H9 (cell line): ENCODE data around the gene CDC45. TPM values are rescaled to one million over a fixed set of nuclear protein-coding genes. Genes with fewer than 3 reads are reported as not detected.

Experiments
- DNase-seq: peaks from one replicate; pipeline ENCODE4 v3.0.0-alpha.2; 2017
- H2AFZ ChIP-seq: one replicate; pipeline ENCODE4 v1.6.1; 2013; ENCODE audit warnings: mild to moderate bottlenecking, low read length, control low read depth, moderate library complexity
- H2AK5ac ChIP-seq: 2 replicates; pipeline ENCODE4 v1.6.1; 2013; ENCODE audit warnings: low read length, control low read depth, mixed read lengths; ENCODE audit not compliant: insufficient read length
- H2BK120ac ChIP-seq: one replicate; pipeline ENCODE4 v1.6.1; 2013; ENCODE audit warnings: low read depth, mild to moderate bottlenecking, low read length, control low read depth, inconsistent platforms; ENCODE audit not compliant: poor library complexity, severe bottlenecking
- H2BK12ac ChIP-seq: 2 replicates; pipeline ENCODE4 v1.6.1; 2013; ENCODE audit warnings: low read length, control low read depth, mixed read lengths, low read depth; ENCODE audit not compliant: insufficient read length
- H2BK15ac ChIP-seq: 2 replicates; pipeline ENCODE4 v1.6.1; 2013; ENCODE audit warnings: low read depth, low read length, control low read depth
- H2BK20ac ChIP-seq: one replicate; pipeline ENCODE4 v1.6.1; 2013; ENCODE audit warnings: low read depth, mild to moderate bottlenecking, low read length, control low read depth, inconsistent platforms; ENCODE audit not compliant: poor library complexity, severe bottlenecking
- H2BK5ac ChIP-seq: 2 replicates; pipeline ENCODE4 v1.6.1; 2013; ENCODE audit warnings: low read length, control low read depth, mixed read lengths; ENCODE audit not compliant: insufficient read length
- H3K14ac ChIP-seq: 2 replicates; pipeline ENCODE4 v1.6.1; 2013; ENCODE audit warnings: low read length, control low read depth; ENCODE audit not compliant: insufficient read depth
- H3K18ac ChIP-seq: 2 replicates; pipeline ENCODE4 v1.6.1; 2013; ENCODE audit warnings: low read depth, mild to moderate bottlenecking, mixed read lengths, low read length, control low read depth; ENCODE audit not compliant: insufficient read length
- H3K23ac ChIP-seq: 2 replicates; pipeline ENCODE4 v1.6.1; 2013; ENCODE audit warnings: low read length, control low read depth, mixed read lengths, low read depth; ENCODE audit not compliant: insufficient read length
- H3K23me2 ChIP-seq: 2 replicates; pipeline ENCODE4 v1.6.1; 2013; ENCODE audit warnings: low read depth, mild to moderate bottlenecking, mixed read lengths, low read length, control low read depth; ENCODE audit not compliant: insufficient read length, poor library complexity, severe bottlenecking
- H3K27ac ChIP-seq: 2 replicates; pipeline ENCODE4 v1.5.1; 2013; ENCODE audit warnings: low read length, control low read depth, mixed read lengths, low read depth; ENCODE audit not compliant: insufficient read length
- H3K27me3 ChIP-seq: 2 replicates; pipeline ENCODE4 v1.6.1; 2013; ENCODE audit warnings: low read length, control low read depth, inconsistent platforms; ENCODE audit not compliant: insufficient read depth
- H3K4ac ChIP-seq: 2 replicates; pipeline ENCODE4 v1.6.1; 2013; ENCODE audit warnings: low read depth, mild to moderate bottlenecking, control low read depth, inconsistent platforms, low read length, moderate library complexity
- H3K4me1 ChIP-seq: 2 replicates; pipeline ENCODE4 v1.6.1; 2013; ENCODE audit warnings: low read length, control low read depth, inconsistent platforms; ENCODE audit not compliant: insufficient read depth
- H3K4me2 ChIP-seq: 2 replicates; pipeline ENCODE4 v1.6.1; 2013; ENCODE audit warnings: low read length, control low read depth, mixed read lengths; ENCODE audit not compliant: insufficient read length, insufficient read depth
- H3K56ac ChIP-seq: 2 replicates; pipeline ENCODE4 v1.6.1; 2013; ENCODE audit warnings: low read depth, mild to moderate bottlenecking, mixed read lengths, low read length, control low read depth; ENCODE audit not compliant: insufficient read length
- H3K79me1 ChIP-seq: 2 replicates; pipeline ENCODE4 v1.6.1; 2013; ENCODE audit warnings: low read depth, mild to moderate bottlenecking, moderate library complexity, low read length, control low read depth, inconsistent platforms; ENCODE audit not compliant: insufficient read depth, poor library complexity, severe bottlenecking
- H3K79me2 ChIP-seq: 2 replicates; pipeline ENCODE4 v1.6.1; 2013; ENCODE audit warnings: low read length, control low read depth, inconsistent platforms; ENCODE audit not compliant: insufficient read depth
- H3K9ac ChIP-seq: 2 replicates; pipeline ENCODE4 v1.6.1; 2013; ENCODE audit warnings: low read length, control low read depth, mixed read lengths; ENCODE audit not compliant: insufficient read length; ENCODE audit errors: extremely low read depth
- H3K9me3 ChIP-seq: one replicate; pipeline ENCODE4 v1.6.1; 2013; ENCODE audit warnings: low read depth, low read length, inconsistent platforms; ENCODE audit not compliant: control insufficient read depth
- H3T11ph ChIP-seq: one replicate; pipeline ENCODE4 v1.6.1; 2013; ENCODE audit warnings: mild to moderate bottlenecking, low read length, control low read depth, inconsistent platforms
- H4K20me1 ChIP-seq: one replicate; pipeline ENCODE4 v1.6.1; 2013; ENCODE audit not compliant: control insufficient read depth, insufficient read length, insufficient read depth
- H4K5ac ChIP-seq: 2 replicates; pipeline ENCODE4 v1.6.1; 2013; ENCODE audit warnings: low read depth, mild to moderate bottlenecking, mixed read lengths, low read length, control low read depth; ENCODE audit not compliant: insufficient read length
- H4K8ac ChIP-seq: replicated peaks from 2 replicates; pipeline ENCODE4 v1.6.1; 2013; ENCODE audit warnings: low read length, control low read depth, mixed read lengths, low read depth; ENCODE audit not compliant: insufficient read length
- H4K91ac ChIP-seq: 2 replicates; pipeline ENCODE4 v1.6.1; 2013; ENCODE audit warnings: low read depth, mild to moderate bottlenecking, moderate library complexity, mixed read lengths, low read length, control low read depth; ENCODE audit not compliant: insufficient read length
- H3K27ac Mint-ChIP-seq, 3 experiments: 2 replicates in 2 of 3; 3 replicates in 1 of 3; pipeline ENCODE4 v1.8.0; 2020 to 2021; ENCODE audit warnings: mixed read lengths in 3 of 3, mild to moderate bottlenecking in 1 of 3, moderate library complexity in 1 of 3
- H3K27me3 Mint-ChIP-seq: 2 replicates; pipeline ENCODE4 v1.8.0; 2021; ENCODE audit warnings: low read depth, mild to moderate bottlenecking, moderate library complexity, mixed read lengths
- H3K36me3 Mint-ChIP-seq, 3 experiments: 2 replicates in 2 of 3; 3 replicates in 1 of 3; pipeline ENCODE4 v1.8.0; 2020 to 2021; ENCODE audit warnings: low read depth in 3 of 3, mixed read lengths in 3 of 3; ENCODE audit not compliant: insufficient read depth in 1 of 3
- H3K4me1 Mint-ChIP-seq, 2 experiments: 2 replicates each; pipeline ENCODE4 v1.8.0; 2020; ENCODE audit warnings: mixed read lengths in 2 of 2
- H3K4me3 Mint-ChIP-seq, 2 experiments: 2 replicates in 1 of 2; 3 replicates in 1 of 2; pipeline ENCODE4 v1.8.0; 2020 to 2021; ENCODE audit warnings: mild to moderate bottlenecking in 2 of 2, mixed read lengths in 2 of 2, moderate library complexity in 1 of 2
- H3K9me3 Mint-ChIP-seq, 2 experiments: 2 replicates in 1 of 2; 3 replicates in 1 of 2; pipeline ENCODE4 v1.8.0; 2020; ENCODE audit warnings: mild to moderate bottlenecking in 2 of 2, mixed read lengths in 2 of 2, moderate library complexity in 1 of 2
- WGBS: extraction: QIAGEN DNeasy Blood & Tissue Kit; methylation state at CpG from one replicate; pipeline ENCODE4 v1.1.7; 2013; ENCODE audit warnings: missing lambda C conversion rate, low lambda C conversion rate, mixed read lengths; ENCODE audit not compliant: insufficient read length; ENCODE audit errors: extremely low coverage; 5-methylcytosine and 5-hydroxymethylcytosine counted together
- total RNA-seq: library from RNA; stranded (reverse); gene quantifications from 2 replicates; pipeline ENCODE4 v1.2.1, GENCODE V29; 2021
- TF ChIP-seq, protein P1 (sequence below): fragments of 200-600 bp; sonication (generic); conservative IDR thresholded peaks from 3 replicates; pipeline ENCODE4 v1.8.0; 2021; ENCODE audit warnings: antibody characterized with exemption, mild to moderate bottlenecking

The CDC45 gene
- total RNA-seq, 1 experiment from 2014 or later: 35.7 TPM

DNA sequence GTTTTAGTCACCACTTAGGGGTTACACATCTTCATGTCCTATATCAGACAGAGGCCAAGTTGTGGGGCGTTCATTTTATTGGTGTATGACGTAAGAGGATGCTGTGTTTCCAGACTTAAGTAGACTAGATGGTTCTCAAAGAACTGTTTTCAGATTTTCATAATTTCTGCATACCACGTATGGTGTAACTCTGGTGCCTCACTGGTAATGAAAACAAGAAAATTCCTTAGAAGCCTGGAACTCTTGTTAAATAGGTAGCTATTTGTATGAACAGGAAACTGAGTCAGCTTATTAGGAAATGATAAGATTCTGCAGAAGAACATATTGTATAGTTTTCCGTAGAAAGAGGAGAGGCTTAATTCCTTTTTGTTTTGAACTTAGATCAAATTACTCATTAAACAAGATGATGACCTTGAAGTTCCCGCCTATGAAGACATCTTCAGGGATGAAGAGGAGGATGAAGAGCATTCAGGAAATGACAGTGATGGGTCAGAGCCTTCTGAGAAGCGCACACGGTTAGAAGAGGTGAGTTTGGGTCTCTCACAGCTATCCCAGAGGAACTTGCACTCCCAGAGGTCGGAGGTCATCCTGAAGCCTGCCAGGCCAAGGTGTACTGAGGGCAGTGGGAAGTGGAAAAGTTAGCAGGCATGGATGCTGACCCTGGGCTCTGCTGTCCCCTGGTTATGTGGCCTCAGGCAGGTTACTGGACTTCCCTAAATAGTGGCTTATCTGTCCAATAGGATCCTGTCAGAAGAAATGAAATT is 3.9 kb downstream of the CDC45 start:
- no peak for DNase-seq
- Histone ChIP-seq H3K23ac (no peak overlapping the region), H3K9me3 (no peaks in the 10 kb centered on the region), H2BK120ac (no peak overlapping the region), H2AK5ac (no peak overlapping the region), H3K4ac (no peak overlapping the region), H3K79me1 (no peaks in the 10 kb centered on the region), H2AFZ (no peak overlapping the region), H3K9ac (no peak overlapping the region), H2BK12ac (no peak overlapping the region), H3K79me2 (peaks cover 4% of the 10 kb centered on the region; the same call in 1 of the 2 replicates), H3K27me3 (no peaks in the 10 kb centered on the region), H3K18ac (no peak overlapping the region), H3K27ac (no peak overlapping the region), H4K20me1 (no peaks in the 10 kb centered on the region), H2BK5ac (no peak overlapping the region), H2BK20ac (no peak overlapping the region), H4K8ac (no peak overlapping the region), H3K14ac (no peak overlapping the region), H3K23me2 (peaks cover 7% of the 10 kb centered on the region), H4K5ac (no peak overlapping the region), H3T11ph (no peak overlapping the region), H3K4me2 (no peak overlapping the region), H2BK15ac (no peak overlapping the region), H3K4me1 (peaks cover 3% of the 10 kb centered on the region; the same call in 1 of the 2 replicates), H3K56ac (no peak overlapping the region), H4K91ac (no peak overlapping the region)
- TF ChIP-seq, protein P1, sequence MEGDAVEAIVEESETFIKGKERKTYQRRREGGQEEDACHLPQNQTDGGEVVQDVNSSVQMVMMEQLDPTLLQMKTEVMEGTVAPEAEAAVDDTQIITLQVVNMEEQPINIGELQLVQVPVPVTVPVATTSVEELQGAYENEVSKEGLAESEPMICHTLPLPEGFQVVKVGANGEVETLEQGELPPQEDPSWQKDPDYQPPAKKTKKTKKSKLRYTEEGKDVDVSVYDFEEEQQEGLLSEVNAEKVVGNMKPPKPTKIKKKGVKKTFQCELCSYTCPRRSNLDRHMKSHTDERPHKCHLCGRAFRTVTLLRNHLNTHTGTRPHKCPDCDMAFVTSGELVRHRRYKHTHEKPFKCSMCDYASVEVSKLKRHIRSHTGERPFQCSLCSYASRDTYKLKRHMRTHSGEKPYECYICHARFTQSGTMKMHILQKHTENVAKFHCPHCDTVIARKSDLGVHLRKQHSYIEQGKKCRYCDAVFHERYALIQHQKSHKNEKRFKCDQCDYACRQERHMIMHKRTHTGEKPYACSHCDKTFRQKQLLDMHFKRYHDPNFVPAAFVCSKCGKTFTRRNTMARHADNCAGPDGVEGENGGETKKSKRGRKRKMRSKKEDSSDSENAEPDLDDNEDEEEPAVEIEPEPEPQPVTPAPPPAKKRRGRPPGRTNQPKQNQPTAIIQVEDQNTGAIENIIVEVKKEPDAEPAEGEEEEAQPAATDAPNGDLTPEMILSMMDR: no peak
- Mint-ChIP-seq H3K27me3 (no peaks in the 10 kb centered on the region; the same call in 1 of the 2 replicates), H3K4me1 (peaks cover 8 to 10% of the 10 kb centered on the region in 2 experiments), H3K9me3 (no peaks in the 10 kb centered on the region), H3K4me3 (no peak overlapping the region), H3K36me3 (peaks cover 28 to 56% (median 52%) of the 10 kb centered on the region in 3 experiments), H3K27ac (no peak overlapping the region)
- no CpG with 5 or more reads among the region's 8 CpGs for WGBS
